HCT116 (cell line): Measurements from ENCODE around the gene NCKAP5L. TPM values are rescaled to one million over a fixed set of nuclear protein-coding genes. Genes with fewer than 3 reads are reported as not detected.

Source experiments
- ATAC-seq: fragments of 200-7000 bp; cut with Tn5 transposase; 2 replicates; pipeline ENCODE4 v1.9.1; 2020; ENCODE audit warnings: mild to moderate bottlenecking, moderate library complexity
- BruUV-seq: library from RNA; stranded (reverse); fragments of 400-500 nt; replicated peaks from 2 replicates; lab custom pipeline; 2021; lab: Mats Ljungman, UMichigan
- CTCF ChIA-PET: fragments of 300-600 bp; sonication (Branson Sonifier 250); formaldehyde crosslinking; loops from one replicate; lab custom pipeline; 2021; ENCODE audit warnings: antibody characterized with exemption; lab: Charles Lee
- POLR2A ChIA-PET: fragments of 300-600, 350-600 bp; sonication (Branson Sonifier 250); formaldehyde crosslinking; loops from one replicate; lab custom pipeline; 2021; ENCODE audit warnings: antibody characterized with exemption; lab: Charles Lee
- RAD21 ChIA-PET, 2 experiments: fragments of 300-600 bp; sonication (Branson Sonifier 250); formaldehyde crosslinking; loops; one replicate each; lab custom pipeline; 2023; ENCODE audit warnings: low total read pairs in 2 of 2; ENCODE audit not compliant: uncharacterized antibody in 2 of 2, unreplicated experiment in 2 of 2, low non-redundant PET in 1 of 2; lab: Charles Lee
- DNase-seq: peaks from one replicate; pipeline ENCODE4 v3.0.0-alpha.2; 2010; ENCODE audit warnings: low read depth, low spot score
- H2AFZ ChIP-seq: fragments of 200-600 bp; shearing (Covaris generic), sonication (generic); 2 replicates; pipeline ENCODE4 v1.6.1; 2017; ENCODE audit warnings: low read depth, mixed run types, mixed read lengths, antibody characterized with exemption, low read length; ENCODE audit not compliant: poor library complexity, severe bottlenecking
- H3K27ac ChIP-seq: 2 replicates; pipeline ENCODE4 v1.5.1; 2012; ENCODE audit warnings: low read depth, low read length
- H3K27me3 ChIP-seq: fragments of 200-600 bp; sonication (generic); 2 replicates; pipeline ENCODE4 v1.6.1; 2016; ENCODE audit warnings: mixed run types, low read length, mixed read lengths; ENCODE audit not compliant: insufficient read depth
- H3K36me3 ChIP-seq, 2 experiments: fragments of 200-500 bp in 1 of 2; fragments of 200-600 bp in 1 of 2; sonication (Bioruptor generic) in 1 of 2; sonication (generic) in 1 of 2; 2 replicates each; pipeline versions ENCODE4 v1.5.1 to v1.6.1; 2014 to 2016; ENCODE audit warnings: low read length in 2 of 2, inconsistent platforms in 1 of 2, mixed read lengths in 1 of 2, mixed run types in 1 of 2; ENCODE audit not compliant: insufficient read depth in 2 of 2, control insufficient read depth in 1 of 2
- H3K4me1 ChIP-seq, 2 experiments: fragments of 200-600 bp in 1 of 2; sonication (generic) in 1 of 2; 2 replicates each; pipeline versions ENCODE4 v1.5.1 to v1.6.1; 2012 to 2017; ENCODE audit warnings: low read length in 2 of 2, inconsistent platforms in 1 of 2, mild to moderate bottlenecking in 1 of 2, mixed read lengths in 1 of 2, mixed run types in 1 of 2, moderate library complexity in 1 of 2; ENCODE audit not compliant: insufficient read depth in 2 of 2, control insufficient read depth in 1 of 2
- H3K4me2 ChIP-seq: fragments of 200-600 bp; sonication (generic); 2 replicates; pipeline ENCODE4 v1.6.1; 2017; ENCODE audit warnings: mixed run types, low read length, mixed read lengths
- H3K4me3 ChIP-seq, 2 experiments: fragments of 200-600 bp in 1 of 2; sonication (generic) in 1 of 2; replicated peaks in 1 of 2; 2 replicates each; pipeline ENCODE4 v1.5.1; 2011 to 2016; ENCODE audit warnings: low read length in 2 of 2, control low read depth in 1 of 2, low read depth in 1 of 2, mild to moderate bottlenecking in 1 of 2, mixed read lengths in 1 of 2, mixed run types in 1 of 2
- H3K79me2 ChIP-seq: fragments of 200-600 bp; sonication (generic); 2 replicates; pipeline ENCODE4 v1.6.1; 2017; ENCODE audit warnings: mild to moderate bottlenecking, mixed run types, low read length, moderate library complexity, mixed read lengths; ENCODE audit not compliant: insufficient read depth
- H3K9ac ChIP-seq: fragments of 200-600 bp; sonication (generic); 2 replicates; pipeline ENCODE4 v1.6.1; 2016; ENCODE audit warnings: low read length, mixed read lengths
- H3K9me2 ChIP-seq: fragments of 200-600 bp; sonication (generic), shearing (Covaris generic); 2 replicates; pipeline ENCODE4 v1.6.1; 2017; ENCODE audit warnings: mixed run types, mild to moderate bottlenecking, moderate library complexity; ENCODE audit not compliant: insufficient read depth
- H3K9me3 ChIP-seq, 2 experiments: fragments of 200-500 bp in 1 of 2; fragments of 200-600 bp in 1 of 2; sonication (Bioruptor generic) in 1 of 2; sonication (generic) in 1 of 2; 2 replicates each; pipeline ENCODE4 v1.6.1; 2014 to 2017; ENCODE audit warnings: low read length in 2 of 2, mixed read lengths in 2 of 2, inconsistent platforms in 1 of 2, low read depth in 1 of 2, mild to moderate bottlenecking in 1 of 2, mixed run types in 1 of 2, moderate library complexity in 1 of 2; ENCODE audit not compliant: control insufficient read depth in 1 of 2, insufficient read depth in 1 of 2
- H4K20me1 ChIP-seq: fragments of 200-600 bp; sonication (generic), shearing (Covaris generic); 2 replicates; pipeline ENCODE4 v1.6.1; 2017; ENCODE audit warnings: mixed run types, mild to moderate bottlenecking, moderate library complexity; ENCODE audit not compliant: insufficient read depth
- CBX3 ChIP-seq: IDR thresholded peaks from 2 replicates; pipeline ENCODE4 v1.6.1; 2012; ENCODE audit warnings: low read depth
- CEBPB ChIP-seq: IDR thresholded peaks from 2 replicates; pipeline ENCODE4 v1.6.1; 2012; ENCODE audit warnings: low read depth
- ELF1 ChIP-seq: IDR thresholded peaks from 2 replicates; pipeline ENCODE4 v1.6.1; 2012; ENCODE audit warnings: low read depth, borderline replicate concordance
- EZH2 ChIP-seq: fragments of 200-600 bp; sonication (generic); IDR thresholded peaks from 2 replicates; pipeline ENCODE4 v1.6.1; 2017; ENCODE audit warnings: antibody characterized with exemption, mixed run types
- EZH2phosphoT487 ChIP-seq: fragments of 200-600 bp; IDR thresholded peaks from 2 replicates; pipeline ENCODE4 v1.6.1; 2018; ENCODE audit warnings: antibody characterized with exemption, borderline replicate concordance
- FOSL1 ChIP-seq: IDR thresholded peaks from 2 replicates; pipeline ENCODE4 v1.6.1; 2012; ENCODE audit warnings: low read depth
- JUND ChIP-seq: IDR thresholded peaks from 2 replicates; pipeline ENCODE4 v1.6.1; 2012
- MAX ChIP-seq: IDR thresholded peaks from 2 replicates; pipeline ENCODE4 v1.6.1; 2012
- POLR2A ChIP-seq: IDR thresholded peaks from 2 replicates; pipeline ENCODE4 v1.7.0; 2011; ENCODE audit warnings: borderline replicate concordance; ENCODE audit not compliant: insufficient read depth, insufficient read length; ENCODE audit errors: extremely low read depth
- RAD21 ChIP-seq: IDR thresholded peaks from 2 replicates; pipeline ENCODE4 v1.6.1; 2012; ENCODE audit warnings: low read depth, mild to moderate bottlenecking
- SIN3A ChIP-seq: IDR thresholded peaks from 2 replicates; pipeline ENCODE4 v1.6.1; 2012; ENCODE audit warnings: low read depth
- SP1 ChIP-seq: IDR thresholded peaks from 2 replicates; pipeline ENCODE4 v1.6.1; 2012; ENCODE audit warnings: low read depth
- SRF ChIP-seq: IDR thresholded peaks from 2 replicates; pipeline ENCODE4 v1.6.1; 2012; ENCODE audit warnings: low read depth
- YY1 ChIP-seq: IDR thresholded peaks from 2 replicates; pipeline ENCODE4 v1.6.1; 2011; ENCODE audit warnings: low read length, low read depth, moderate library complexity, mild to moderate bottlenecking; ENCODE audit not compliant: insufficient replicate concordance; ENCODE audit errors: extremely low read depth
- ZFX ChIP-seq: fragments of 450-650 bp; IDR thresholded peaks from 2 replicates; pipeline ENCODE4 v1.6.1; 2017
- ZNF274 ChIP-seq: fragments of 200-500 bp; sonication (Bioruptor generic); IDR thresholded peaks from 2 replicates; pipeline ENCODE4 v1.6.1; 2014; ENCODE audit warnings: mild to moderate bottlenecking, low read depth, low read length, inconsistent platforms
- intact Hi-C: fragments of 100-400 bp; cut with micrococcal nuclease; formaldehyde crosslinking; loops from 2 replicates; pipeline ENCODE4 v1.10.0; 2022
- total RNA-seq: library from RNA; stranded (reverse); gene quantifications from one replicate; pipeline ENCODE4 v1.2.1, GENCODE V29; 2021; ENCODE audit not compliant: unreplicated experiment
- TF ChIP-seq, protein P1 (sequence below): IDR thresholded peaks from 2 replicates; pipeline ENCODE4 v1.6.1; 2012
- TF ChIP-seq, protein P2 (sequence below): IDR thresholded peaks from 2 replicates; pipeline ENCODE4 v1.6.1; 2012; ENCODE audit warnings: low read depth

NCKAP5L gene
- total RNA-seq, 1 experiment from 2014 or later: 12.1 TPM

- no TSS peak for BruUV-seq
- Histone ChIP-seq H3K27ac (no peak overlapping the region), H3K4me2 (no peak overlapping the region), H4K20me1 (no peaks in the 10 kb centered on the region), H3K4me1 (peaks cover 0 to 5% of the 10 kb centered on the region in 2 experiments; a peak in 1 of 4 replicates), H3K9ac (no peak overlapping the region), H3K9me2 (no peaks in the 10 kb centered on the region), H3K79me2 (no peaks in the 10 kb centered on the region), H3K4me3 (no peak overlapping the region), H3K9me3 (no peaks in the 10 kb centered on the region), H2AFZ (no peak overlapping the region), H3K27me3 (no peaks in the 10 kb centered on the region)
- DNase-seq (no peak), ATAC-seq (no peak)
- ChIA-PET POLR2A (no interaction called here), CTCF (no interaction called here)
- TF ChIP-seq SP1: no peak
- no peak for TF ChIP-seq JUND
- no peak for TF ChIP-seq EZH2phosphoT487
- no peak for TF ChIP-seq YY1
- no peak for TF ChIP-seq SIN3A
- no peak for TF ChIP-seq SRF
- TF ChIP-seq ZNF274: no peak
- TF ChIP-seq MAX: no peak
- TF ChIP-seq RAD21: no peak
- TF ChIP-seq, all 23 proteins: peak for 0
- intact Hi-C loops: no loop called here
- H3K36me3 ChIP-seq: no peaks in the 10 kb centered on the region
- RAD21 ChIA-PET: no interaction called here
These were observed 9.8 kb downstream of the NCKAP5L start for GRCh38 chr12:49818241-49818895.

GRCh38 chr12:49813131-49813530 is 15.1 kb downstream of the NCKAP5L start:
- H3K4me1 ChIP-seq: no peaks in the 10 kb centered on the region
- H4K20me1 ChIP-seq: no peaks in the 10 kb centered on the region
- no peaks in the 10 kb centered on the region for H3K27me3 ChIP-seq
- ATAC-seq (no peak), DNase-seq (no peak)
- no peaks in the 10 kb centered on the region for H3K9me2 ChIP-seq
- ChIA-PET CTCF (no interaction called here), RAD21 (no interaction called here), POLR2A (no interaction called here)
- H3K79me2 ChIP-seq: no peaks in the 10 kb centered on the region
- no peaks in the 10 kb centered on the region for H3K36me3 ChIP-seq
- no peaks in the 10 kb centered on the region for H3K9me3 ChIP-seq
- H3K9ac ChIP-seq: no peak overlapping the region
- no peak overlapping the region for H3K27ac ChIP-seq
- H2AFZ ChIP-seq: no peak overlapping the region
- intact Hi-C loops: no loop called here
- no peak overlapping the region for H3K4me2 ChIP-seq
- no TSS peak for BruUV-seq
- H3K4me3 ChIP-seq: no peak overlapping the region
- no peak for TF ChIP-seq MAX
- TF ChIP-seq SP1: no peak
- TF ChIP-seq FOSL1: no peak
- TF ChIP-seq, protein P1, sequence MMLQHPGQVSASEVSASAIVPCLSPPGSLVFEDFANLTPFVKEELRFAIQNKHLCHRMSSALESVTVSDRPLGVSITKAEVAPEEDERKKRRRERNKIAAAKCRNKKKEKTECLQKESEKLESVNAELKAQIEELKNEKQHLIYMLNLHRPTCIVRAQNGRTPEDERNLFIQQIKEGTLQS: no peak
- TF ChIP-seq CEBPB: no peak
- TF ChIP-seq ELF1: no peak
- TF ChIP-seq, protein P2, sequence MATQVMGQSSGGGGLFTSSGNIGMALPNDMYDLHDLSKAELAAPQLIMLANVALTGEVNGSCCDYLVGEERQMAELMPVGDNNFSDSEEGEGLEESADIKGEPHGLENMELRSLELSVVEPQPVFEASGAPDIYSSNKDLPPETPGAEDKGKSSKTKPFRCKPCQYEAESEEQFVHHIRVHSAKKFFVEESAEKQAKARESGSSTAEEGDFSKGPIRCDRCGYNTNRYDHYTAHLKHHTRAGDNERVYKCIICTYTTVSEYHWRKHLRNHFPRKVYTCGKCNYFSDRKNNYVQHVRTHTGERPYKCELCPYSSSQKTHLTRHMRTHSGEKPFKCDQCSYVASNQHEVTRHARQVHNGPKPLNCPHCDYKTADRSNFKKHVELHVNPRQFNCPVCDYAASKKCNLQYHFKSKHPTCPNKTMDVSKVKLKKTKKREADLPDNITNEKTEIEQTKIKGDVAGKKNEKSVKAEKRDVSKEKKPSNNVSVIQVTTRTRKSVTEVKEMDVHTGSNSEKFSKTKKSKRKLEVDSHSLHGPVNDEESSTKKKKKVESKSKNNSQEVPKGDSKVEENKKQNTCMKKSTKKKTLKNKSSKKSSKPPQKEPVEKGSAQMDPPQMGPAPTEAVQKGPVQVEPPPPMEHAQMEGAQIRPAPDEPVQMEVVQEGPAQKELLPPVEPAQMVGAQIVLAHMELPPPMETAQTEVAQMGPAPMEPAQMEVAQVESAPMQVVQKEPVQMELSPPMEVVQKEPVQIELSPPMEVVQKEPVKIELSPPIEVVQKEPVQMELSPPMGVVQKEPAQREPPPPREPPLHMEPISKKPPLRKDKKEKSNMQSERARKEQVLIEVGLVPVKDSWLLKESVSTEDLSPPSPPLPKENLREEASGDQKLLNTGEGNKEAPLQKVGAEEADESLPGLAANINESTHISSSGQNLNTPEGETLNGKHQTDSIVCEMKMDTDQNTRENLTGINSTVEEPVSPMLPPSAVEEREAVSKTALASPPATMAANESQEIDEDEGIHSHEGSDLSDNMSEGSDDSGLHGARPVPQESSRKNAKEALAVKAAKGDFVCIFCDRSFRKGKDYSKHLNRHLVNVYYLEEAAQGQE: no peak
- TF ChIP-seq SRF: no peak
- no peak for TF ChIP-seq CBX3
- TF ChIP-seq RAD21: no peak
- no peak for TF ChIP-seq EZH2
- TF ChIP-seq POLR2A: no peak
- no peak for TF ChIP-seq EZH2phosphoT487
- no peak for TF ChIP-seq SIN3A
- no peak for TF ChIP-seq ZNF274
- no peak for TF ChIP-seq ZFX
